Measurements from ENCODE around the gene SPEN. TPM values are rescaled to one million over a fixed set of nuclear protein-coding genes. Genes with fewer than 3 reads are reported as not detected.
"Not testable (repeated sequence)": the region's sequence is repeated elsewhere in the genome, so short reads cannot be mapped to it uniquely, and the experiment has no call there.

SPEN gene
- total RNA-seq, 1 experiment from 2014 or later = 70.3 TPM

- no peaks in the 10 kb centered on the region for H3K9me3 ChIP-seq (ENCODE audit: low read depth, low read length, poor library complexity, severe bottlenecking)
- no peaks in the 10 kb centered on the region for H3K4me1 ChIP-seq (ENCODE audit: insufficient read depth, low read length, poor library complexity, severe bottlenecking)
- H3K27ac ChIP-seq (ENCODE audit: low read depth, low read length, poor library complexity, severe bottlenecking) = no peak overlapping the region
- no TSS peak for BruUV-seq (replicated peaks)
- no peak for DNase-seq (ENCODE audit: low spot score)
- intact Hi-C loops (cut with micrococcal nuclease; ENCODE audit: unreplicated experiment) = no loop called here
- ChIA-PET POLR2A (ENCODE audit: low non-redundant PET) (no interaction called here), CTCF (no interaction called here)
- H3K4me3 ChIP-seq (ENCODE audit: low read depth, low read length, poor library complexity, severe bottlenecking) = no peak overlapping the region
- peaks cover 29% of the 10 kb centered on the region for H3K36me3 ChIP-seq (ENCODE audit: insufficient read depth, low read length, poor library complexity, severe bottlenecking)
- no peaks in the 10 kb centered on the region for H3K27me3 ChIP-seq (replicated peaks; ENCODE audit: insufficient read depth, low read depth, low read length, poor library complexity)
- TF ChIP-seq CTCF (conservative IDR thresholded peaks at IDR 0.05; ENCODE audit: low read depth, low read length) (no peak), EZH2 (IDR thresholded peaks at IDR 0.05; ENCODE audit: borderline replicate concordance, low read depth, low read length, poor library complexity, severe bottlenecking) (no peak)
Measured at GRCh38 chr1:15908597-15908996, 61.1 kb downstream of the SPEN start.

GRCh38 chr1:15911141-15911540 lies 63.6 kb downstream of the SPEN start:
- no TSS peak for BruUV-seq (replicated peaks)
- Histone ChIP-seq H3K36me3 (ENCODE audit: insufficient read depth, low read length, poor library complexity, severe bottlenecking) (peaks cover 34% of the 10 kb centered on the region), H3K4me1 (ENCODE audit: insufficient read depth, low read length, poor library complexity, severe bottlenecking) (peaks cover 2% of the 10 kb centered on the region), H3K27ac (ENCODE audit: low read depth, low read length, poor library complexity, severe bottlenecking) (no peak overlapping the region), H3K4me3 (ENCODE audit: low read depth, low read length, poor library complexity, severe bottlenecking) (no peak overlapping the region), H3K9me3 (ENCODE audit: low read depth, low read length, poor library complexity, severe bottlenecking) (no peaks in the 10 kb centered on the region), H3K27me3 (replicated peaks; ENCODE audit: insufficient read depth, low read depth, low read length, poor library complexity) (no peaks in the 10 kb centered on the region)
- intact Hi-C loops (cut with micrococcal nuclease; ENCODE audit: unreplicated experiment) = no loop called here
- CTCF ChIA-PET = no interaction called here
- DNase-seq (ENCODE audit: low spot score) = no peak
- POLR2A ChIA-PET (ENCODE audit: low non-redundant PET) = no interaction called here
- TF ChIP-seq CTCF (conservative IDR thresholded peaks at IDR 0.05; ENCODE audit: low read depth, low read length) = no peak
- TF ChIP-seq EZH2 (IDR thresholded peaks at IDR 0.05; ENCODE audit: borderline replicate concordance, low read depth, low read length, poor library complexity, severe bottlenecking) = no peak

- ChIA-PET CTCF (no interaction called here), POLR2A (ENCODE audit: low non-redundant PET) (no interaction called here)
- DNase-seq (ENCODE audit: low spot score) = no peak
- TF ChIP-seq EZH2 (IDR thresholded peaks at IDR 0.05; ENCODE audit: borderline replicate concordance, low read depth, low read length, poor library complexity, severe bottlenecking) (no peak), CTCF (conservative IDR thresholded peaks at IDR 0.05; ENCODE audit: low read depth, low read length) (no peak)
- no peak overlapping the region for H3K27ac ChIP-seq (ENCODE audit: low read depth, low read length, poor library complexity, severe bottlenecking)
- no peaks in the 10 kb centered on the region for H3K9me3 ChIP-seq (ENCODE audit: low read depth, low read length, poor library complexity, severe bottlenecking)
- peaks cover 38% of the 10 kb centered on the region for H3K36me3 ChIP-seq (ENCODE audit: insufficient read depth, low read length, poor library complexity, severe bottlenecking)
- intact Hi-C loops (cut with micrococcal nuclease; ENCODE audit: unreplicated experiment) = no loop called here
- TSS peak; percentile 14 for BruUV-seq (replicated peaks)
- peaks cover 9% of the 10 kb centered on the region for H3K4me1 ChIP-seq (ENCODE audit: insufficient read depth, low read length, poor library complexity, severe bottlenecking)
- no peak overlapping the region for H3K4me3 ChIP-seq (ENCODE audit: low read depth, low read length, poor library complexity, severe bottlenecking)
- H3K27me3 ChIP-seq (replicated peaks; ENCODE audit: insufficient read depth, low read depth, low read length, poor library complexity) = no peaks in the 10 kb centered on the region
Measured at GRCh38 chr1:15911927-15912326, 64.4 kb downstream of the SPEN start.

- BruUV-seq (replicated peaks); CTCF ChIA-PET; POLR2A ChIA-PET (ENCODE audit: low non-redundant PET); DNase-seq (ENCODE audit: low spot score); intact Hi-C loops (cut with micrococcal nuclease; ENCODE audit: unreplicated experiment); H3K27ac ChIP-seq (ENCODE audit: low read depth, low read length, poor library complexity, severe bottlenecking); H3K9me3 ChIP-seq (ENCODE audit: low read depth, low read length, poor library complexity, severe bottlenecking); H3K4me3 ChIP-seq (ENCODE audit: low read depth, low read length, poor library complexity, severe bottlenecking); H3K27me3 ChIP-seq (replicated peaks; ENCODE audit: insufficient read depth, low read depth, low read length, poor library complexity): not testable (repeated sequence)
- peaks cover 42% of the 10 kb centered on the region for H3K36me3 ChIP-seq (ENCODE audit: insufficient read depth, low read length, poor library complexity, severe bottlenecking)
- H3K4me1 ChIP-seq (ENCODE audit: insufficient read depth, low read length, poor library complexity, severe bottlenecking) = peaks cover 26% of the 10 kb centered on the region
Measured at GRCh38 chr1:15913607-15914006, 66.1 kb downstream of the SPEN start.
